BJ (cell line): Measurements from ENCODE around the gene OR51T1. TPM values are rescaled to one million over a fixed set of nuclear protein-coding genes. Genes with fewer than 3 reads are reported as not detected.

Experiments
- CTCF ChIA-PET: fragments of 350-600 bp; formaldehyde crosslinking; extraction: SDS; loops from one replicate; lab custom pipeline; 2021; ENCODE audit warnings: antibody characterized with exemption, inconsistent platforms; lab: Yijun Ruan, JAX
- POLR2A ChIA-PET: fragments of 300-600 bp; sonication (Branson Sonifier 250); formaldehyde crosslinking; extraction: SDS; loops from one replicate; lab custom pipeline; 2021; ENCODE audit warnings: antibody characterized with exemption; lab: Charles Lee
- DNase-seq: peaks from one replicate; pipeline ENCODE4 v3.0.0-alpha.2; 2011; ENCODE audit warnings: low read depth
- H3K27me3 ChIP-seq: 2 replicates; pipeline ENCODE4 v1.6.0; 2011; ENCODE audit warnings: low read length; ENCODE audit not compliant: control insufficient read depth, insufficient read depth
- H3K36me3 ChIP-seq: 2 replicates; pipeline ENCODE4 v1.5.1; 2011; ENCODE audit warnings: low read length; ENCODE audit not compliant: control insufficient read depth, insufficient read depth
- H3K4me3 ChIP-seq: 2 replicates; pipeline ENCODE4 v1.5.1; 2011; ENCODE audit warnings: low read depth, mild to moderate bottlenecking, control low read depth, low read length
- CTCF ChIP-seq: IDR thresholded peaks from 2 replicates; pipeline ENCODE4 v1.5.1; 2011; ENCODE audit warnings: low read depth, mild to moderate bottlenecking, control low read depth, inconsistent platforms, low read length, moderate library complexity; ENCODE audit not compliant: insufficient read depth
- polyA plus RNA-seq: library from polyadenylated mRNA; depleted of rRNA; stranded (reverse); fragments of >200 nt; gene quantifications from 2 replicates; pipeline ENCODE4 v1.2.3, GENCODE V29; 2011

Gene OR51T1
- polyA plus RNA-seq, 1 experiment: not detected

DNA sequence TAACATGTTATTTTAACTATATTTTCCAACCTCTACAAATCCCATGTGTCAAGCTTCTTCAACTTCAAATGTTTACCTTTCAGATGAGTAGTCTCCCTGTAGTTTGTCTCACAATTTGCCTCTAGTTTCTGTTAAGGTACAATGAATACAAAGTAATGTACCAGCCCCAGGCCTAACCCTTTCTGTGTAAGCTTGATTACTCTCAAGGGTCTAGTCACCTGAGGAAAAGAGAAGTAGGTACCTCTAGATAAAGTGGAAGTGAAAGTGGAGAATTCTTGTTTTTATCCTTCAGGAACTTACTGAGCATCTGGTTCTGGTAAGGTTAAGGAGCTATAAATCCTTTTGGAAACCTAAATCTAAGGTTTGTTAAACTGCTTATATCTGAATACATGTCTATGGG lies 21.8 kb downstream of the OR51T1 start, which contains the start of gene OR51A7:
OR51A7 (plus strand) TSS at position 300 of the 400 bp plus-strand sequence. CDS start 3,587 bp downstream, outside the sequence.
- no peak for TF ChIP-seq CTCF
- ChIA-PET POLR2A (no interaction called here), CTCF (no interaction called here)
- H3K36me3 ChIP-seq: no peaks in the 10 kb centered on the region
- H3K27me3 ChIP-seq: no peaks in the 10 kb centered on the region
- H3K4me3 ChIP-seq: no peak within 1 kb of the TSS
- DNase-seq: no peak

GRCh38 chr11:4916581-4916980 lies 34.9 kb downstream of the OR51T1 start:
- CTCF ChIA-PET: interaction anchor here (0.9 kb wide), 1 partner anchor 24 kb away, joined by 3 read pairs; no protein-coding TSS in a partner anchor
- Histone ChIP-seq H3K4me3 (no peak overlapping the region), H3K36me3 (no peaks in the 10 kb centered on the region), H3K27me3 (no peaks in the 10 kb centered on the region)
- POLR2A ChIA-PET: no interaction called here
- DNase-seq: no peak
- TF ChIP-seq CTCF: no peak

DNA sequence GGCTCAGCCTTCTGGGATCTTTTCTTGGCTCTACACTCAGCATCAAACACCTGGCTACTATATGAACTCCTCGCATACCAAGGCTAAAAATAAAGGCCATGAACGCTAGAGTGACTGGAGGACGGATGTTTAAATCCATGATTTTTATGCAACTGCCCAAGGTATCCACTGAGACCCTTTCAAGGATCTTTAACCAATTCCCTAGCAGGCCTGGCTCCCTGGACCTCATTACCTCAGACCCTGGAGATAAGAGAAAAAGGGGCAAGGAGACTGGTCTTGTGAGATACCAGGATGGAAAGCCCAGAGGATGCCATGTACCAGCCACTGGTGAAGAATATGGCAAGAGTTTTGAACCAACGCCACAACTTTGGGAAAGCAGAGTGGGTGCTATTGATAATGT lies 37.5 kb downstream of the OR51T1 start, which contains the start of gene OR51G2:
OR51G2 (minus strand) TSS at position 101 of the 400 bp plus-strand sequence. CDS start 3,687 bp downstream, outside the sequence.
- Histone ChIP-seq H3K4me3 (no peak within 1 kb of the TSS), H3K27me3 (no peaks in the 10 kb centered on the region), H3K36me3 (no peaks in the 10 kb centered on the region)
- ChIA-PET POLR2A (no interaction called here), CTCF (no interaction called here)
- DNase-seq: no peak
- TF ChIP-seq CTCF: no peak

DNA sequence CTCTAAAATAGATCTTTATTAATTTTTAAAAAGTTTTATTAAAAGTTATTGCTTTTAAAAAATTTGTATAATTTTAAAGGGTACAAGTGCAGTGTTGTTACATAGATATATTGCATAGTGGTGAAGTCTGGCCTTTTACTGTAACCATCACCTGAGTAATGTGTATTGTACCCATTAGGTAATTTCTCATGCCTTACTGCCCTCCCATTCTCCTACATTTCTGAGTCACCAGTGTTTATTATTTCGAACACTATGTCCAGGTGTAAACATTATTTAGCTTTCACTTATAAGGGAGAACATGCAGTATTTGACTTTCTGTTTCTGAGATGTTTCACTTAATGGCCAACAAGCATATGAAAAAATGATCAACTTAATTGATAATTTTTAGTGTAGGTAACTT lies 40.1 kb downstream of the OR51T1 start:
- H3K27me3 ChIP-seq: no peaks in the 10 kb centered on the region
- no peak for DNase-seq
- H3K36me3 ChIP-seq: no peaks in the 10 kb centered on the region
- CTCF ChIA-PET: no interaction called here
- TF ChIP-seq CTCF: no peak
- POLR2A ChIA-PET: no interaction called here
- no peak overlapping the region for H3K4me3 ChIP-seq

GRCh38 chr11:4922304-4922703 lies 40.6 kb downstream of the OR51T1 start:
- ChIA-PET CTCF (no interaction called here), POLR2A (no interaction called here)
- Histone ChIP-seq H3K36me3 (no peaks in the 10 kb centered on the region), H3K27me3 (no peaks in the 10 kb centered on the region), H3K4me3 (no peak overlapping the region)
- TF ChIP-seq CTCF: no peak
- DNase-seq: no peak
